Progenitor cell of endocrine pancreas (in vitro differentiated cells): Measurements from ENCODE around the gene EZR. TPM values are rescaled to one million over a fixed set of nuclear protein-coding genes. Genes with fewer than 3 reads are reported as not detected.

ENCODE experiments used
- DNase-seq: peaks from one replicate; pipeline ENCODE4 v3.0.0; 2021; ENCODE audit warnings: low spot score; ENCODE audit not compliant: unreplicated experiment
- H3K27ac Mint-ChIP-seq: 2 replicates; pipeline ENCODE4 v1.8.0; 2021; ENCODE audit warnings: mild to moderate bottlenecking, moderate library complexity, mixed read lengths
- H3K27me3 Mint-ChIP-seq: 2 replicates; pipeline ENCODE4 v1.8.0; 2021; ENCODE audit warnings: mixed read lengths
- H3K36me3 Mint-ChIP-seq: 2 replicates; pipeline ENCODE4 v1.8.0; 2022; ENCODE audit warnings: mixed read lengths; ENCODE audit not compliant: insufficient read depth
- H3K4me1 Mint-ChIP-seq: 2 replicates; pipeline ENCODE4 v1.8.0; 2021; ENCODE audit warnings: low read depth, mixed read lengths
- H3K4me3 Mint-ChIP-seq: 2 replicates; pipeline ENCODE4 v1.8.0; 2021; ENCODE audit warnings: low read depth, mild to moderate bottlenecking, moderate library complexity, mixed read lengths
- H3K9me3 Mint-ChIP-seq: 2 replicates; pipeline ENCODE4 v1.8.0; 2021; ENCODE audit warnings: low read depth, mixed read lengths
- CTCF ChIP-seq: fragments of 200-600 bp; sonication (generic); IDR thresholded peaks from one replicate; pipeline ENCODE4 v1.5.0; 2021; ENCODE audit warnings: antibody characterized with exemption, mild to moderate bottlenecking; ENCODE audit not compliant: unreplicated experiment
- total RNA-seq: library from RNA; stranded (reverse); gene quantifications from 2 replicates; pipeline ENCODE4 v1.2.1, GENCODE V29; 2021

EZR gene
- total RNA-seq, 1 donor from 2014 or later: 258 TPM

GRCh38 chr6:158861686-158862381 lies 42.7 kb upstream of the EZR start:
- H3K4me3 Mint-ChIP-seq: no peak overlapping the region
- H3K27me3 Mint-ChIP-seq: no peaks in the 10 kb centered on the region
- no peaks in the 10 kb centered on the region for H3K36me3 Mint-ChIP-seq
- peaks cover 33% of the 10 kb centered on the region for H3K4me1 Mint-ChIP-seq
- no peak for TF ChIP-seq CTCF
- no peaks in the 10 kb centered on the region for H3K9me3 Mint-ChIP-seq
- H3K27ac Mint-ChIP-seq: peak overlapping the region; percentile 8
- no peak for DNase-seq

- H3K4me3 Mint-ChIP-seq: no peak overlapping the region
- peaks cover 41% of the 10 kb centered on the region for H3K4me1 Mint-ChIP-seq
- no peak for TF ChIP-seq CTCF
- no peaks in the 10 kb centered on the region for H3K9me3 Mint-ChIP-seq
- DNase-seq: no peak
- H3K27ac Mint-ChIP-seq: no peak overlapping the region
- no peaks in the 10 kb centered on the region for H3K36me3 Mint-ChIP-seq
- H3K27me3 Mint-ChIP-seq: no peaks in the 10 kb centered on the region
These were observed 41.2 kb upstream of the EZR start for GRCh38 chr6:158860279-158860865.

- no peak overlapping the region for H3K4me3 Mint-ChIP-seq
- no peaks in the 10 kb centered on the region for H3K9me3 Mint-ChIP-seq
- no peaks in the 10 kb centered on the region for H3K27me3 Mint-ChIP-seq
- peak overlapping the region; percentile 93 for H3K27ac Mint-ChIP-seq
- no peak for DNase-seq
- peaks cover 25% of the 10 kb centered on the region for H3K4me1 Mint-ChIP-seq
- no peak for TF ChIP-seq CTCF
- no peaks in the 10 kb centered on the region for H3K36me3 Mint-ChIP-seq
These were observed 37.1 kb upstream of the EZR start for GRCh38 chr6:158856261-158856660.

GRCh38 chr6:158854214-158855101 lies 35.3 kb upstream of the EZR start:
- Mint-ChIP-seq H3K9me3 (no peaks in the 10 kb centered on the region), H3K4me1 (peaks cover 38% of the 10 kb centered on the region), H3K4me3 (no peak overlapping the region), H3K36me3 (no peaks in the 10 kb centered on the region), H3K27me3 (no peaks in the 10 kb centered on the region), H3K27ac (peak overlapping the region; percentile 88)
- no peak for TF ChIP-seq CTCF
- DNase-seq: no peak

GRCh38 chr6:158853880-158854213 lies 34.7 kb upstream of the EZR start:
- H3K4me1 Mint-ChIP-seq: peaks cover 43% of the 10 kb centered on the region
- no peak for DNase-seq
- no peaks in the 10 kb centered on the region for H3K36me3 Mint-ChIP-seq
- no peaks in the 10 kb centered on the region for H3K9me3 Mint-ChIP-seq
- no peak overlapping the region for H3K4me3 Mint-ChIP-seq
- H3K27ac Mint-ChIP-seq: no peak overlapping the region
- TF ChIP-seq CTCF: no peak
- H3K27me3 Mint-ChIP-seq: no peaks in the 10 kb centered on the region
